B cell (primary cell): Measurements from ENCODE around the gene FAXC.

Experiments
- EZH2 ChIP-seq: IDR thresholded peaks from 2 replicates; pipeline ENCODE4 v1.6.1; 2012; ENCODE audit warnings: borderline replicate concordance, low read depth, mild to moderate bottlenecking, moderate library complexity, low read length; ENCODE audit not compliant: insufficient read depth, poor library complexity, severe bottlenecking
- TF ChIP-seq, protein P1 (sequence below): fragments of 200-600 bp; IDR thresholded peaks from one replicate; pipeline ENCODE4 v1.8.0; 2022; ENCODE audit warnings: antibody characterized with exemption, mild to moderate bottlenecking

DNA sequence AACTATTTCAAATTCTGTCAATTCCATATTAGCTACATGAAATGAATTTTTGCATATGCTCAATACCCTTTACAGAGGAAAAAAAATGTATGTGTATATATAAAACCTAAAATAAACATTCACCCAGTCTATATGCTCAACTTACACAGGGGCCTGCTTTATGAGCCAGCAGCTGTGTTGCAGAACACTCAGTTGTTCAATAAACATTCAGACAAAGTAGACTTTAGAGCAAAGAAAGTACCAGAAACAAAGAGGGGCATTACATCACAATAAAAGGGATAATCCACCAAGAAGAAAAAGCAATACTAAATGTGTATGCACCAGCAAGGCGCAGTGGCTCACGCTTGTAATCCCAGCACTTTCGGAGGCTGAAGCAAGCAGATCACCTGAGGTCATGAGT lies 35.0 kb upstream of the FAXC start:
- TF ChIP-seq, protein P1, sequence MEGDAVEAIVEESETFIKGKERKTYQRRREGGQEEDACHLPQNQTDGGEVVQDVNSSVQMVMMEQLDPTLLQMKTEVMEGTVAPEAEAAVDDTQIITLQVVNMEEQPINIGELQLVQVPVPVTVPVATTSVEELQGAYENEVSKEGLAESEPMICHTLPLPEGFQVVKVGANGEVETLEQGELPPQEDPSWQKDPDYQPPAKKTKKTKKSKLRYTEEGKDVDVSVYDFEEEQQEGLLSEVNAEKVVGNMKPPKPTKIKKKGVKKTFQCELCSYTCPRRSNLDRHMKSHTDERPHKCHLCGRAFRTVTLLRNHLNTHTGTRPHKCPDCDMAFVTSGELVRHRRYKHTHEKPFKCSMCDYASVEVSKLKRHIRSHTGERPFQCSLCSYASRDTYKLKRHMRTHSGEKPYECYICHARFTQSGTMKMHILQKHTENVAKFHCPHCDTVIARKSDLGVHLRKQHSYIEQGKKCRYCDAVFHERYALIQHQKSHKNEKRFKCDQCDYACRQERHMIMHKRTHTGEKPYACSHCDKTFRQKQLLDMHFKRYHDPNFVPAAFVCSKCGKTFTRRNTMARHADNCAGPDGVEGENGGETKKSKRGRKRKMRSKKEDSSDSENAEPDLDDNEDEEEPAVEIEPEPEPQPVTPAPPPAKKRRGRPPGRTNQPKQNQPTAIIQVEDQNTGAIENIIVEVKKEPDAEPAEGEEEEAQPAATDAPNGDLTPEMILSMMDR = no peak
- no peak for TF ChIP-seq EZH2
